GM19043 (cell line): ENCODE data around the gene SEMA3D.

Experiments
- ATAC-seq: cut with Tn5 transposase; IDR thresholded peaks from one replicate; pipeline ENCODE4 v1.9.1; 2021; ENCODE audit warnings: low read depth; ENCODE audit not compliant: unreplicated experiment

SEMA3D gene

DNA sequence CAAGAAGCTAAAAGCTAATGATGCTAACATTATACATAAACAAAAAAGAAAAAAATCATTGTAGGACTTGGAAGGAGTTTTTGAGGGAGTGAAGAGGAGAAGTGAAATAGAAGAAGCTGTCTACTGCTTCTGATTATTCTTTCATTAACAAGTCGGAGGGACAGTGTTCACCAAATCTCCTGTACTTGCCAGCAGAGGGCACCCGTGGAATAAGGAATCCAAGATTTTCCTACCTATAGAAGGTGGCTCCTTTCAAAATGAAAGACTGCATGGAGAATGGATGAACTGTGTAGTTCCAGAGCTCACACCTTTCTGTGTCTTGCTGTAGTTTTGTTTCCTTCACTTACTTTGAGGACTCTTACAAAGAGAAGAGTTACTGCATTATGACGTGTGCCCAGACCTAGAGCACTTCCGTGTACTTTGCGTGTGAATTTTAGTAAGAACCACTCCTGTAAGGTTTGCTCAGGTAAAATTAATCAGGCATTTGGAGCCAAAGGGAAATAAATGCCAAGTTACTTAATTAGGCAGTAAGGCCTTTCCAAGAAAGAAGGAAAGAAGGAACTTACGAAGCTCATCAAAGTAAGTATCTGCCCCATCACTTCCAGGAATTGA lies 145.1 kb downstream of the SEMA3D start:
- ATAC-seq, result no peak

DNA sequence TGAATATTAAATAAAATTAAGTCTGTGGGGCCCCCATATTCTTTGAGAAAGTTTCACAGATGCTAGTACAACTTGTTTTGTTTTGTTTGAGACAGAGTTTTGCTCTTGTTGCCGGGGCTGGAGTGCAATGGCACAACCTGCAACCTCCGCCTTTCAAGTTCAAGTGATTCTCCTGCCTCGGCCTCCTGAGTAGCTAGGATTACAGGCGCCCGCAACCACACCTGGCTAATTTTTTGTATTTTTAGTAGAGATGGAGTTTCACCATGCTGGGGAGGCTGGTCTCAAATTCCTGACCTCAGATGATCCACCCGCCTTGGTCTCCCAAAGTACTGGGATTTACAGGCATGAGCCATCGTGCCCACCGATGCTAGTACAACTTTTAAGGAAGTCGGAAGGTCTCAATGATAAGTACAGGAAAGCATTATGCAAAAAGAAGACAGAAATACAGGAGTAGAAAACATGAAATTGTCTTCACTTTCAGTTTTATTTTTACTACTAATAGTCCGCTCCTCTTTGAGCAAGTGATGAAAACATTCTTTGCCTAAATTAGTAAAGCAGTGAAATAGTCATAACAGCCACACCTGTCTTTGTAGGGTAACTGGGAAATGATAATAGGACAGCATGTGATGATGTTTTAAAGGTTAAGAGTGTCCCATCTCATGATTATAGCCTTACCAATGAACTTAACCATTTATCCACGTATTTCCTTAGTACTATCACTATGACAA lies 147.5 kb downstream of the SEMA3D start:
- ATAC-seq, result peak; percentile 54

DNA sequence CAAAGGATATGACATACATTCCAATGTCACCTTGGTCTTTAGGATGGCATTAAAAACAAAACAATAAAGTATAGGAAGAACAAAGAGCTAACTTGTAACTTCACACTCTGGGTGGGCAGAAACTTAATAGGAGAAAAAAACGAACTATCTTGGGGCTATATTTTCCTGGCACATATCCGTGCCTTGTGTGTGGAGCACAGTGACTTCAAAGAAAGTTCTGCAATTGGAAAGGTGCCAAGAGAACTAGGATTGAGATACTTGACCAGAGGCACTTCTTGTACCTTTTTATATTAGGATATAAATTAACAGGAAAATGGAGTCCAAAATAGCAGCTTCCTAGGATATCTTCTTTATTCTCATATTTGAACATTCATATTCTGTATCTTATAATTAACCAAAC lies 148.4 kb downstream of the SEMA3D start:
- ATAC-seq, result no peak

DNA sequence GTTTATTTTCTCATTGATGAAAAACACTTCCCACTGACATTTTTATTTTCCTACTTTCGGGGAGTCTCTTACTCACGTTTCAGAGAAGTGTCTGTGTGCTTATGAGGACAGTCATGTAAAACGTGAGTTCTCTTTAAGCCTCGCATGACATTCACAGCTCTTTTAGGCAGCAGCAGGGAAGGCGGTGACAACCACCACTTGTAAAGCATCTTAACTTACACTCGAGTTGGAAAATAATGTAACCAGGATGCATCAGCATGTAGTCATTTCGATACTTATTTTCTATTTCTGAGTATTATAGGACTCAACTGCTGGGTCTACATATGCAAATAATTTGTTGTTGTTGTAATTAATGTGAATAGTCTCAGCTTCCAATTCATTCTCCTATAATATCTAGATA lies 153.6 kb downstream of the SEMA3D start:
- ATAC-seq, result no peak

DNA sequence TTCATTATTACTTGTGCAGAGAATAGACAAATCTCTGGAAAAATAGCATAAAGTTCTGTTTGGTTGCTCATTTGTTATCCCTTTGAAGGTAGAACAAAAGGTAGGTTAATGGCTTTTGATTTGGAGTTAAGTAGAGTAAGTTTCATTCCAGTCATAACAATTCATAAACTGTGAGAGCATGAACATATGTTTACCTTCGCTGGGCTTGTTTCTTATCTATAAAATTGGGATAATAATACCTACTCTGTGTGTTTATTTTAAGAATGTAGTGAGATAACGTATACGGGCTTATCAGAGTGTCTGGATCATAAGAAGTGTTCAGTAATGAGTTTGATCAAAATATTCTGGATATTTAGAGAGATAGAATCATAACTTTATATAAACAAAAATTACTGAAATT lies 155.4 kb downstream of the SEMA3D start:
- ATAC-seq, result no peak

DNA sequence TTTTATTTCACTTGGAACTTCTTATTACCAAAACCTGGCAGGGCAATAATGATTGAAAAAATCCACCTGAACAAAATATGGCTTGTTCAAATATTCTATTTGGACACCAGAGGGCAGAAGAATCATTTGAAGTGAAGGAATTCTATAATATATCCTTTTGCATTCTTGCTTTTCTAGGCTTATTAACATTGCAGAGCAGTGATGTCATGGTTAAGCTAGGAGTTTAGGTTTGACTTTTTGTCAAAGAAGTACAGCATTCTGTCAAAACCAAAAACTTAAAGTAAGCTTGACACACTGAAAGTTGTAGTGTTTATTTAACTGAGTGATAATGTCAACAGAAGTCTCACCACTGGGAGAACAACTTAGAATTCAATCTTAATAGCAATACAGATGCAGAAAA lies 156.0 kb downstream of the SEMA3D start:
- ATAC-seq, result peak; percentile 60

DNA sequence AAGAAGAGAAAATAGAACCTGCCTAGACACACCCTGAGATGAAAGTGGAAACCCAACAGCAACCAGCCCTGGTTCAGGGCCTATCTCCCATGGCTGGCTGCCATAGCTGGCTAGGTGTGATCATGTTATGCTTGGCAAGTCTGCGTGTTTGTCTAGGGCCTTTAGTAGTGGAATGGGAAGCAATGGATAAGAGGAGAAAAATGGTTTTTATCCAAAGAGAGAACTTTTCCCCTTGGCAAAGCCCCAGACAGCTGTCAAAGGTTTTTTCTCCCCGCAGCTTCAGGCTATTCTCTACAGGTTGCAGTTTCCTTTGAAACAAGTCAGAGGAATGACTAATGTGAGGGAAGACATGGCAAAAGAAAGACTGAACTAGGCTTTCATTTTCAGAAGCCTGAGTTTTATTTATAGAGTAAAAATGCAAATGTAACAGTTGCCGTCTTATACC lies 161.5 kb downstream of the SEMA3D start:
- peak; percentile 43 for ATAC-seq

DNA sequence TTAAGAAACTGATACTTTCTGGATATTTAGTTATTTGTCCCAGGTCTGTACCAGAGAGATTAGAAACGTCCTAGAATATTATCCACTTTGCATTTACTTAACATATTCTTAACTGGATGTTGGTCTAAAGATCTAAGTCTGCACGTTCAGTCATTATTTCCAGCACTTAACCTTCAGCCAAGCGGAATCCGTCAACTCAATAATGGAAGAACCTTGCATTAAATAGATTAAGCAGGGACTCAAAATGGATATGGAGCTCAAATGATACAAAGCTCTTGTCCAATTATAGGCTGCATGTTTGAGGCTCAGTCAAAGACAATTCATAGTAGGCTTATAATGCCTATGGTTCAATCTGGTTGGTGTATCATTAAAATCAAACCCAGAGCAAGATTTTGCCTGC lies 162.9 kb downstream of the SEMA3D start:
- no peak for ATAC-seq

DNA sequence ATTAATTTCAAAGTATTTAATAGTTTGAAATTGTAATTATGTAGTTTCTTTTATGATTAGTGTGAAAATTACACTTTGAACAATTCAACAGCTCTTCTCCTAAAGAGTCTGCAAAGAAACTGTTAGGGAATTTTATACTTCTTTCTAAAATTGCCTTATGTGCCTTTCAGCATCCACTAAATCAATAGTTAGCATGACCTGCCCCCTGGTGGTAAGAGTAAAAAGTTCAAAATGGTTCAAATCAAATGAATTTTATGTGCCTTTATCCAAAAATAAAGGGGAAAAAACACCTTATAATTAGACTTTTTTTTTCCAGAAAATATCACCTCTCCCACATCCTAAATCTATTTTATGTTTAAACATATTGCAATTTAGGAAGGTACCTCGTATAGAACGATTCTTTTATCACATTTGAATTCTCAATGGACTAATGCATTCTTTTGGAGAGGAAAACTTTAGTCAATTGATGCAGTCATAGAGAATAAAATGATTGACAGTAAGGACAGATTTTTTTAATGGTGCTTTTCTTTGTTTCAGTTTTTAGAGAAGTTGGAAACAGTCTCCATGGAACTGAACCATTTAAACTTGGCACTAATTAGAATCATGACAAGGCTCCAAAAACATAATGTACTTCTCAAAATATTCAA lies 163.7 kb downstream of the SEMA3D start:
- ATAC-seq, result peak; percentile 48

DNA sequence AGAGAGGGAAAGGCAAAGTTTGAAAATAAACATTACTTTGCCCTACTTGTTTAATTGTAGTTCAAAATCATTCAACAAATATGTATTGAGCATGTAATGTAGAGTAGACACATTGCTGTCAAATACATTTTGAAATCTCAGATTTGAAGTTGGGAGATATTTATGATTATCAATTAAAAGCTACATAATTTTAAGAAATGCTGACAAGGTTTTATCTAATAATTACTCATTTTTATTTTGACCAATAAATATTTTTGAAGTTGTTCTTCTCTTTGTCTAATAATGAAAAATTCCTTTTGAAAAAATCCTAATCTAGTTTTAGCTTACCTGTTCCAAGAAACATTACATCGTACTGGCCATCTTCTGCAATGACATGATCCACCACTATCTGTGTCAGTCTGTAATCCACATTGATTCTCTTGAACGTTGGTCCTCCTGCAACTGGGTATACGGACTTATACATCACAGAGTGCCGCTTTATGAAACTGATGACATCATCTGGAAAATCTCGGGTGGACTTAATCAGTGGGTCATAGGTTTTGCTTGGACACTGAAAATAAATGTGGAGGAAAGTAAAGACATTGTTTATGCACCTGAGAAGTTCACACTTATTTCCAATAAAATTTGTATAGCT lies 164.7 kb downstream of the SEMA3D start:
- ATAC-seq, result no peak

DNA sequence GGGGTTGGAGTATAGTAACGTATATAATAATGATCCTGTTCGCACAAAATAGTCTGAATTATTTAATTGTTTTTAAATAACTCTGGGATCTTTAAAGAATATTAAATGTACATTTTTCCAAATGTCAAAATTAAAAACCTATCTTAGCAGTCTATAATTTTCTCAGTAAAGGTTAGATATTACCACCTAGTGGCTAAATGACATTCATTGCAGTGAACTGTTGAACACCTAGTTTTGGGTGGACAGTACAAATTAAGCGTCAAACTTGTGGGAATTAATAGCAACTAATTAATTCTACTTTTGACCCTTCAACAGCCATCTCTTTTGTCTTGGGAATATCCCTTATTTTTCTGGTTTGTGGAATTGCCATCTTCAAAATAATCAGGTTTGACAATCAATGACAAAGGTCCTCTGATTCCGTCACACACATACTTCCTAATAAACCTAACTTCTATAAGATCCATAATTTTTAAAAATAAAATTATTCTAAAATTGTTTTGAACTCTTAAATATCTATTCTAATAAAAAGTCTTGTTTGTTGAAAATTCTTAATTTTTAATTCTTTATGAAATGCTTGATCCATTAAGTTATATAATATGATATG lies 165.7 kb downstream of the SEMA3D start:
- ATAC-seq, result no peak

DNA sequence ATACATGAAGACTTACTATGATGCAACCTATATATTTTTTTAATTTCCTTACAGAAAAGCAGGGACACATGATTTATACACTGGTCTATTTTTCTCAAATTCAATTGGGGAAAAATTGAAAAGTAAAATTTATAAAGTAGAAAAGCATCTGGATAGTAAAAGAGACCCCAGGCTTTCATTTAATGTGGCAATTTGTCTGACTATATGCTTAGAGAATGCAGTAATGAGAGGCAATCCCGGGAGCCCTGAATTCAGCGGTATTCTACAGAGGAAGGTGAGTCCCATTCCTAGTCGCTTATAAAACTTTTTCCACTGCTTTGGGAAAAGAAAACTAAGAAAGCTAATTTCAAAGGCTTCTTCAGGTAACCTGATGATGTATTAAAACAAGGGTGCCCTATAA lies 167.1 kb downstream of the SEMA3D start:
- ATAC-seq, result no peak

DNA sequence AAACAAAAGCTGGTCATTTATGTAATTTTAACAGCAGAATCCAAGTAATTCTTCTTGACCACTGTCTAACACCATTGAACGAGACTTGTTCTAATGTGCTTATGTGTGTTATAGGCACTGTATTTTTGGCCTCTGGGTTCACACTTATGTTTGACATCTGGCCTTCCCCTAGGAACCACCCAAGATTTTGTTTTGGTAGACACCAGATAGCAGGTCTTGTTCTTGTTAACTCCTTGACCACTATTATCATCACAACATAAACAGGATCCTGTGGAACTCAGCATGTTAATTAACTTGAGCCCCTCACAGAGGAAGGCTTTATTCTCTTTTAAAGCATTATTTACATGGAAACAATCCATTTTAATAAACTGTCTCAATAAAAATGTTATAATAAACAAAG lies 167.7 kb downstream of the SEMA3D start:
- no peak for ATAC-seq

DNA sequence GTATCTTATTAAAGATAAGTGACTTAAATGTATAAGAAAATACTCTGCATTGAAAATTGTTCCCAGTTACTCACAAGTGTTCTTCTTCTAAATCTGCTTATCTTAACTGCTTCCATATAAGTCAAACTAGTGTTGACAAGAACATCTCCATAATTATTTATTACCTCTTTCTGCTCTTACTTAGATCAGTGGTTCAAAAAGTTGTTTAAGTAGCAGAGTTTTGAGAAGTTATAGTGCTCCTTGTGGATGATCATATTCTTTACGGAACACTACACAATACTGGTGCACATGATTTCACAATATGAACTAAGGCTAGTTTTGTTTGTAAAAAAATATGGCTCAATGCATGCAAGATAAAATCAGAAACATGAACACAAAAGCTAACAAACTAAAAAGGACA lies 168.4 kb downstream of the SEMA3D start:
- ATAC-seq, result no peak

DNA sequence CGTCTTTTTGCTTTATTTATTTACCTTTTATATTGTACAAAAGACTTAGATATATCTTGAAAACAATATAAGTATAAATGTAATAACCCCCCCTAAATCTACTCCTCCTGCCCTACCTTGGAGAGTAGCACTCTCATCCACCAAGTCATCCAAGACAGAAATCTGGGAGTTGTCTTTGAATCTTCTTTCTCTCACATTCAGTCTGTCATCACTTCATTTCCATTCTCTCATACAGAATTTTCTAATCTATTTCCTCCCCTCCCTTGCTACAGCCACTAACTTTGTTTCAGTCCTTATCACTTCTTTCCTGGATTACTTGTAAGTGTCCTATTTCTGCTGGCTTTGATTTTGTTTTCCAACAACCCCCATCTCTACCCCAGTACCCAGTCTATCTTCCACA lies 170.6 kb downstream of the SEMA3D start:
- no peak for ATAC-seq

DNA sequence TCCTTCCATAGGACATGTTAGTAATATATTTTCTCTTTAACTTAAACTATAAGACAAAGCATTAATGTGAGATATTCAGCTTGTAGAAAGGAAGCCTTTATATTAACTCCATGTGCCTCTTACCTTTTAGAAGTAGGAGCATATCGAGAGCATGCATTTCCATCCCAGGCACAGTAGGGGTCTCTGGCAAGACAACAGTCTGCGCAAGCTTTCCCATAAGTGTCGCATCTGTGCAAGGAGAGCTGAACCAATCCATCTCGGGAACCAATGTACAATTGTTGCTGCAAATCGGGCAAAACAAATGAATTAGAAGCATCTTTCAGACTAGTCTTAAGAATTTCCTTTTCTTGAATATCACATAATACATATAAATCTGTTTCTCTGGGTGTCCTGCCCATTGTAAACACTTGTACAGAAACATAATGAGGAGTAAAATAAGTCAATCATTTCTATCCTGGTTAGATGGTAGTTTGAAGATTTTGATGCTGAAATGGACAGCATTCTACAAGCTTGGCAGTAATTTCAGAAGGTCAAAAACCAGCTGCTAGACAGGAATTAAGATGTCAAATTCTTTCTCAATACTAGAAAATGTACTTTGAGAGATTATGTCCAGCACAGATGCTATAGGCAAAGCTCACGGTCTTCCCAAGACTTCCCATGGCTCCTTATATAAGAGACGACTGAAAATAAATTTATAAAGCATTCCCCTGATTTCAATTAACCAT lies 171.8 kb downstream of the SEMA3D start:
- no peak for ATAC-seq

DNA sequence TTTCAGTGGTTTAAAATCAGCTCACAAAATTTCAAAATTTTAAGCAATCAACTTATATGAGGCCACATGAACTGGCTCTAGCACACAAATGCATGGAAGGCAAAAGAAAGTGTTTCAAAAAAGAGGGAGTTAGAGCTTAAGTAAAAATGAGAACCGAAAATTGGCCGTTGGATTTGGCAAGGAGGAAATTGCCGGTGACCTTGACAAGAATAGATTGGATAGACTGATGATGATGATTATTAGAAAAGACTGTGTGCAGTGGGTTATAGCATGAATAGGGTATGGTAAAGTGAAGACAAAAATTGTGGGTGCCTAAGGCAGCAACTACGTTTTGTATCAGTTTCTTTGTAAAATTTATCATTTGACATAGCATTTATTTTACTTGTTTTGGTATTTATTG lies 175.7 kb downstream of the SEMA3D start:
- no peak for ATAC-seq

DNA sequence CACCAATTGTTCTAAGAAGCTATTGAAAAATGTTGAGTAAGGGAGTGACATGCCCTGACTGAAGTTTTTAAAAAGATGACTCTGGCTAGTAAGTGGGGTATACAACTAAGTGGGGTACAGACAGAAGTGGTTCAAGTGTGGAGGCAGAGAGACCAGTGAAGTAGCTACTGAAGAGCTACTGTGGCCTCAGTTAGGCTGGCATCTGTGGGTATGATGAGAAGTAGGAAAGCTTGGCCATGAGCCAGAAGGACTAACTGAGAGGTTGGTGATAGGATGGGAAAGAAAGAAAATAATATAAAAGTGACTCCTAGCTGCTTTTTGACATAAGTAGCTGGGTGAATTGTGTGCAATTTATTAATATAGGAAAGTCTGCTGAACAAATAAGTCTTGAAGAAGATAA lies 176.6 kb downstream of the SEMA3D start:
- ATAC-seq, result no peak

DNA sequence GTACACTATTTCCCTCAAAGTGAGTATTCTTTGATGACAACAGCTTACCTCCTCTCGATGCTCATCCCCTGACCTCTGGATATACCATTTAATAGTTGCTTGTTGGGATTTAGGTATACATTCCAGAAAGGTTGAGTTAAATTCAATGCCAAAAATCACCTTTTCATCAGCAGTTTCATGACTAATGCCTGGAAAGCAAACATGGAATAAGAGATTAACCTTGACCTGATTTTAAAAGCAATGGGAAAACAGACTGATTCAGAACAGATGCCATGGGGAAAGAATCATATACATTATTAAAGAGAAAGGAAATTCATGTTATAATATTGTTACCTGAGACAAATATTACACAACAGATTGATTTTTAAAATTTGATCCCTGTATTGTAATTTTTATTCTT lies 180.1 kb downstream of the SEMA3D start:
- ATAC-seq, result no peak

DNA sequence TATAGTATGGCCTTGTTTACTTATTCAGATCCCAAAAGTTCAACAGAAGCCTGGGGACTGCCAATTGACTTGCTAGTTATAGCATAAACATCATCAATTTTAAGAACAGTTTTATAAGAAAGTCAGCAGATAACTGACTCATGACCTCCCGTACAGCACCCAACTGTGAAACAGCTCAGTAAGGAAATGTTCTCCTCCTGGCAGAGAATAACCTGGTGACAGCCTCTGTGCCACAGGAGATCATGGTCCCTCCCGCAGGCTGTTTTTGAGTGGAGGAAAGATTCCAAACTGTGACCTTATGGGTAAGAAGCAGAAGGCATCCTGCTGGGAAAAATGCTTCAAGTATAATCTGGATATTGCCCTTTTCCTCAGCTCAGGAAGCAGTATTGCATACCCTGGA lies 182.5 kb downstream of the SEMA3D start:
- ATAC-seq, result no peak
